ENCODE measurements around the gene SLC25A53. TPM values are rescaled to one million over a fixed set of nuclear protein-coding genes. Genes with fewer than 3 reads are reported as not detected.

SLC25A53 gene
- 6.1 TPM for total RNA-seq
- polyA plus RNA-seq, result 3.0 TPM
- long read RNA-seq, donor 1, result 0 reads
- long read RNA-seq, donor 2, transcript SLC25A53-201 (2 exons, 731 nt), result major isoform, 9 of 17 reads
- long read RNA-seq, donor 2, partial matches to known transcripts, result 8 of 17 reads
- long read RNA-seq, donor 2, other reads (novel, unspliced or antisense), result 0 of 17 reads
- long read RNA-seq, donor 3, transcript SLC25A53-201 (2 exons, 731 nt), result major isoform, 7 of 7 reads
- long read RNA-seq, donor 3, partial matches to known transcripts, result 0 of 7 reads
- long read RNA-seq, donor 3, other reads (novel, unspliced or antisense), result 0 of 7 reads
- long read RNA-seq, donor 4, partial matches to known transcripts, result 0 of 1 reads
- long read RNA-seq, donor 4, other reads (novel, unspliced or antisense), result 0 of 1 reads
- long read RNA-seq, donor 5, transcript SLC25A53-201 (2 exons, 731 nt), result major isoform, 13 of 13 reads
- long read RNA-seq, donor 5, partial matches to known transcripts, result 0 of 13 reads
- long read RNA-seq, donor 5, other reads (novel, unspliced or antisense), result 0 of 13 reads
- long read RNA-seq, donor 6, partial matches to known transcripts, result 0 of 2 reads
- long read RNA-seq, donor 6, other reads (novel, unspliced or antisense), result 0 of 2 reads
- long read RNA-seq, donor 7, partial matches to known transcripts, result 0 of 3 reads
- long read RNA-seq, donor 7, other reads (novel, unspliced or antisense), result 0 of 3 reads
- long read RNA-seq, donor 8, partial matches to known transcripts, result 0 of 2 reads
- long read RNA-seq, donor 8, other reads (novel, unspliced or antisense), result 0 of 2 reads
- long read RNA-seq, donor 9, partial matches to known transcripts, result 0 of 4 reads
- long read RNA-seq, donor 9, other reads (novel, unspliced or antisense), result 0 of 4 reads
- long read RNA-seq, donor 10, partial matches to known transcripts, result 0 of 4 reads
- long read RNA-seq, donor 10, other reads (novel, unspliced or antisense), result 0 of 4 reads

- WGBS, result under 1% methylated on average over 44 of the region's 44 CpGs
- H3K36me3 ChIP-seq (ENCODE audit: control insufficient read depth in 2 of 2, insufficient read depth in 2 of 2, low read length in 1 of 2), result no peaks in the 10 kb centered on the region
- peak within 1 kb of the TSS; percentile 90 to 91 for H3K27ac ChIP-seq (ENCODE audit: low read depth in 1 of 2, low read length in 1 of 2)
- H3K4me3 ChIP-seq (ENCODE audit: low read length in 2 of 2), result peak within 1 kb of the TSS; percentile 56 to 60
- DNase-seq (ENCODE audit: low read depth in 6 of 9, low spot score in 9 of 9), result peak; percentile 40 to 88 (median 68)
- H3K9me3 ChIP-seq (ENCODE audit: control insufficient read depth in 2 of 2, insufficient read depth in 1 of 2, low read length in 1 of 2), result no peaks in the 10 kb centered on the region
- H3K4me1 ChIP-seq (ENCODE audit: control insufficient read depth in 2 of 2, insufficient read depth in 2 of 2, low read length in 2 of 2), result peaks cover 0 to 6% of the 10 kb centered on the region in 2 donors
- no peaks in the 10 kb centered on the region for H3K27me3 ChIP-seq (ENCODE audit: control insufficient read depth in 2 of 2, insufficient read depth in 1 of 2, low read length in 1 of 2)
These were observed at the start of gene SLC25A53 for GRCh38 chrX:104156630-104157529. Gene SLC25A53, minus strand, starts transcription at chrX:104157009. Its CDS starts 51,752 bp downstream, at chrX:104105257.

- H3K36me3 ChIP-seq (ENCODE audit: control insufficient read depth in 2 of 2, insufficient read depth in 2 of 2, low read length in 1 of 2), result no peaks in the 10 kb centered on the region
- no peaks in the 10 kb centered on the region for H3K9me3 ChIP-seq (ENCODE audit: control insufficient read depth in 2 of 2, insufficient read depth in 1 of 2, low read length in 1 of 2)
- no peaks in the 10 kb centered on the region for H3K4me1 ChIP-seq (ENCODE audit: control insufficient read depth in 2 of 2, insufficient read depth in 2 of 2, low read length in 2 of 2)
- no peak overlapping the region for H3K4me3 ChIP-seq (ENCODE audit: low read length in 2 of 2)
- 95% methylated on average over 5 of the region's 5 CpGs for WGBS
- no peak overlapping the region for H3K27ac ChIP-seq (ENCODE audit: low read depth in 1 of 2, low read length in 1 of 2)
- DNase-seq (ENCODE audit: low read depth in 6 of 9, low spot score in 9 of 9), result no peak
- H3K27me3 ChIP-seq (ENCODE audit: control insufficient read depth in 2 of 2, insufficient read depth in 1 of 2, low read length in 1 of 2), result no peaks in the 10 kb centered on the region
These were observed 48.7 kb upstream of the SLC25A53 start for GRCh38 chrX:104205548-104205947.

GRCh38 chrX:104195489-104196084 lies 38.8 kb upstream of the SLC25A53 start:
- H3K4me3 ChIP-seq (ENCODE audit: low read length in 2 of 2), result no peak overlapping the region
- no peaks in the 10 kb centered on the region for H3K4me1 ChIP-seq (ENCODE audit: control insufficient read depth in 2 of 2, insufficient read depth in 2 of 2, low read length in 2 of 2)
- peaks cover 0 to 2% of the 10 kb centered on the region in 2 donors for H3K36me3 ChIP-seq (ENCODE audit: control insufficient read depth in 2 of 2, insufficient read depth in 2 of 2, low read length in 1 of 2)
- 95% methylated on average over 1 of the region's 1 CpG for WGBS
- no peaks in the 10 kb centered on the region for H3K27me3 ChIP-seq (ENCODE audit: control insufficient read depth in 2 of 2, insufficient read depth in 1 of 2, low read length in 1 of 2)
- H3K9me3 ChIP-seq (ENCODE audit: control insufficient read depth in 2 of 2, insufficient read depth in 1 of 2, low read length in 1 of 2), result no peaks in the 10 kb centered on the region
- peak in 7 of 9 donors; percentile 0 to 53 (median 4) for DNase-seq (ENCODE audit: low read depth in 6 of 9, low spot score in 9 of 9)
- no peak overlapping the region for H3K27ac ChIP-seq (ENCODE audit: low read depth in 1 of 2, low read length in 1 of 2)

- no peaks in the 10 kb centered on the region for H3K9me3 ChIP-seq (ENCODE audit: control insufficient read depth in 2 of 2, insufficient read depth in 1 of 2, low read length in 1 of 2)
- H3K4me3 ChIP-seq (ENCODE audit: low read length in 2 of 2), result no peak overlapping the region
- H3K36me3 ChIP-seq (ENCODE audit: control insufficient read depth in 2 of 2, insufficient read depth in 2 of 2, low read length in 1 of 2), result peaks cover 0 to 2% of the 10 kb centered on the region in 2 donors
- H3K4me1 ChIP-seq (ENCODE audit: control insufficient read depth in 2 of 2, insufficient read depth in 2 of 2, low read length in 2 of 2), result no peaks in the 10 kb centered on the region
- WGBS, result 86% methylated on average over 1 of the region's 1 CpG
- no peak overlapping the region for H3K27ac ChIP-seq (ENCODE audit: low read depth in 1 of 2, low read length in 1 of 2)
- H3K27me3 ChIP-seq (ENCODE audit: control insufficient read depth in 2 of 2, insufficient read depth in 1 of 2, low read length in 1 of 2), result no peaks in the 10 kb centered on the region
- no peak for DNase-seq (ENCODE audit: low read depth in 6 of 9, low spot score in 9 of 9)
These were observed 38.2 kb upstream of the SLC25A53 start for GRCh38 chrX:104195013-104195412.

GRCh38 chrX:104193485-104193884 lies 36.7 kb upstream of the SLC25A53 start:
- Histone ChIP-seq H3K27ac (ENCODE audit: low read depth in 1 of 2, low read length in 1 of 2) (no peak overlapping the region), H3K4me1 (ENCODE audit: control insufficient read depth in 2 of 2, insufficient read depth in 2 of 2, low read length in 2 of 2) (no peaks in the 10 kb centered on the region), H3K36me3 (ENCODE audit: control insufficient read depth in 2 of 2, insufficient read depth in 2 of 2, low read length in 1 of 2) (peaks cover 2 to 6% of the 10 kb centered on the region in 2 donors), H3K9me3 (ENCODE audit: control insufficient read depth in 2 of 2, insufficient read depth in 1 of 2, low read length in 1 of 2) (no peaks in the 10 kb centered on the region), H3K27me3 (ENCODE audit: control insufficient read depth in 2 of 2, insufficient read depth in 1 of 2, low read length in 1 of 2) (no peaks in the 10 kb centered on the region), H3K4me3 (ENCODE audit: low read length in 2 of 2) (no peak overlapping the region)
- WGBS, result 95% methylated on average over 2 of the region's 2 CpGs
- DNase-seq (ENCODE audit: low read depth in 6 of 9, low spot score in 9 of 9), result no peak

GRCh38 chrX:104189837-104190236 lies 33.0 kb upstream of the SLC25A53 start:
- 95% methylated on average over 5 of the region's 5 CpGs for WGBS

GRCh38 chrX:104187931-104188330 lies 31.1 kb upstream of the SLC25A53 start:
- over 99% methylated on average over 8 of the region's 8 CpGs for WGBS

More at GRCh38 chrX:104189837-104190236, 33.0 kb upstream of the SLC25A53 start:
- H3K4me3 ChIP-seq (ENCODE audit: low read length in 2 of 2), result no peak overlapping the region
- no peak for DNase-seq (ENCODE audit: low read depth in 6 of 9, low spot score in 9 of 9)
- H3K4me1 ChIP-seq (ENCODE audit: control insufficient read depth in 2 of 2, insufficient read depth in 2 of 2, low read length in 2 of 2), result no peaks in the 10 kb centered on the region
- H3K27me3 ChIP-seq (ENCODE audit: control insufficient read depth in 2 of 2, insufficient read depth in 1 of 2, low read length in 1 of 2), result no peaks in the 10 kb centered on the region
- no peaks in the 10 kb centered on the region for H3K9me3 ChIP-seq (ENCODE audit: control insufficient read depth in 2 of 2, insufficient read depth in 1 of 2, low read length in 1 of 2)
- H3K27ac ChIP-seq (ENCODE audit: low read depth in 1 of 2, low read length in 1 of 2), result no peak overlapping the region
- H3K36me3 ChIP-seq (ENCODE audit: control insufficient read depth in 2 of 2, insufficient read depth in 2 of 2, low read length in 1 of 2), result peaks cover 10 to 11% of the 10 kb centered on the region in 2 donors

GRCh38 chrX:104183685-104184084 lies 26.9 kb upstream of the SLC25A53 start:
- H3K27ac ChIP-seq (ENCODE audit: low read depth in 1 of 2, low read length in 1 of 2), result no peak overlapping the region
- H3K4me3 ChIP-seq (ENCODE audit: low read length in 2 of 2), result no peak overlapping the region
- WGBS, result 92% methylated on average over 4 of the region's 4 CpGs
- H3K9me3 ChIP-seq (ENCODE audit: control insufficient read depth in 2 of 2, insufficient read depth in 1 of 2, low read length in 1 of 2), result no peaks in the 10 kb centered on the region
- H3K36me3 ChIP-seq (ENCODE audit: control insufficient read depth in 2 of 2, insufficient read depth in 2 of 2, low read length in 1 of 2), result peaks cover 5 to 8% of the 10 kb centered on the region in 2 donors
- no peaks in the 10 kb centered on the region for H3K27me3 ChIP-seq (ENCODE audit: control insufficient read depth in 2 of 2, insufficient read depth in 1 of 2, low read length in 1 of 2)
- no peak for DNase-seq (ENCODE audit: low read depth in 6 of 9, low spot score in 9 of 9)
- H3K4me1 ChIP-seq (ENCODE audit: control insufficient read depth in 2 of 2, insufficient read depth in 2 of 2, low read length in 2 of 2), result no peaks in the 10 kb centered on the region

More at GRCh38 chrX:104187931-104188330, 31.1 kb upstream of the SLC25A53 start:
- peaks cover 10 to 11% of the 10 kb centered on the region in 2 donors for H3K36me3 ChIP-seq (ENCODE audit: control insufficient read depth in 2 of 2, insufficient read depth in 2 of 2, low read length in 1 of 2)
- no peaks in the 10 kb centered on the region for H3K9me3 ChIP-seq (ENCODE audit: control insufficient read depth in 2 of 2, insufficient read depth in 1 of 2, low read length in 1 of 2)
- no peak overlapping the region for H3K27ac ChIP-seq (ENCODE audit: low read depth in 1 of 2, low read length in 1 of 2)
- no peaks in the 10 kb centered on the region for H3K27me3 ChIP-seq (ENCODE audit: control insufficient read depth in 2 of 2, insufficient read depth in 1 of 2, low read length in 1 of 2)
- no peak overlapping the region for H3K4me3 ChIP-seq (ENCODE audit: low read length in 2 of 2)
- DNase-seq (ENCODE audit: low read depth in 6 of 9, low spot score in 9 of 9), result no peak
- H3K4me1 ChIP-seq (ENCODE audit: control insufficient read depth in 2 of 2, insufficient read depth in 2 of 2, low read length in 2 of 2), result no peaks in the 10 kb centered on the region
